Measurements from ENCODE around the gene DNAI7.

Gene DNAI7

DNA sequence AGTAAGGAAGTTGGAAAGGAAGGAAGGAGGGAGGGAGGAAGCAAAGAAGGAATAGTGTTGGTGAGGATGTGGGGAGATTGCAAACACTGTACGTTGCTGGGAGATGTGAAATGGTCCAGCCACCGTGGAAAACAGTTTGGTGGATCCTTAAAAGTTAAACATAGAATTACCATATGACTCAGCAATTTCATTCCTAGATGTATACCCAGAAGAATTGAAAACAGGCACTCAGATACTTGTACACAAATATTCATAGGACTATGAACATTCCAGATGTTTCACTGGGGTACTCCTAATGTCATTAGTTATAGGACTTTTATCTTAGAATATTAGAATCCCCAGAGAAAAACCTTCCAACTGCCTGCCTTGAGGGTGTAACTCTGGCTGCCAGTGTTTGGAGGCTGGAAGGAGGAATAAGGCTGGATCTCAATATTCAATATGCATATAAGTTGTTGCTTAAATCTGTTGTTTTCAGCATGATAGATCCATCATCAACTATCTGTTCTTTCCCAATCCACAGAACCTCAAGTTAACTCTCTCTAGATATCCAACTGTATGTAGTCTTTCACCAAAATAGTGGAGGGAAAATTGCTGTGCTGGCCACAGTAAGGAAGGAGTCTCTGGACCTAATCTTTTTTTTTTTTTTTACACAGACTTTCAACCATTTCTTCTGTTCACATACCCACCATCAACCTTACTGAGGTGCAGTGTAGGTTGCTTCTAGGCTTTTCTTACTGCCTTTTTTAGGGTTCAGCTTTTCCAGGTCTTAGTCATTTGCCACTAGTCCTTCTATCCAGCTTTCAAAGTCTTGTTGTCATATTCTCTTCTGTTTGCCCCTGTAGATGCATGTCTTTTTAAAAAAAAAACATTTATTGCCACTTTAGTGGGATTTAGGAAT lies 94.5 kb downstream of the DNAI7 start:
- DNase-seq (ENCODE audit: low read depth in 2 of 2) = no peak
- TF ChIP-seq, protein P1, sequence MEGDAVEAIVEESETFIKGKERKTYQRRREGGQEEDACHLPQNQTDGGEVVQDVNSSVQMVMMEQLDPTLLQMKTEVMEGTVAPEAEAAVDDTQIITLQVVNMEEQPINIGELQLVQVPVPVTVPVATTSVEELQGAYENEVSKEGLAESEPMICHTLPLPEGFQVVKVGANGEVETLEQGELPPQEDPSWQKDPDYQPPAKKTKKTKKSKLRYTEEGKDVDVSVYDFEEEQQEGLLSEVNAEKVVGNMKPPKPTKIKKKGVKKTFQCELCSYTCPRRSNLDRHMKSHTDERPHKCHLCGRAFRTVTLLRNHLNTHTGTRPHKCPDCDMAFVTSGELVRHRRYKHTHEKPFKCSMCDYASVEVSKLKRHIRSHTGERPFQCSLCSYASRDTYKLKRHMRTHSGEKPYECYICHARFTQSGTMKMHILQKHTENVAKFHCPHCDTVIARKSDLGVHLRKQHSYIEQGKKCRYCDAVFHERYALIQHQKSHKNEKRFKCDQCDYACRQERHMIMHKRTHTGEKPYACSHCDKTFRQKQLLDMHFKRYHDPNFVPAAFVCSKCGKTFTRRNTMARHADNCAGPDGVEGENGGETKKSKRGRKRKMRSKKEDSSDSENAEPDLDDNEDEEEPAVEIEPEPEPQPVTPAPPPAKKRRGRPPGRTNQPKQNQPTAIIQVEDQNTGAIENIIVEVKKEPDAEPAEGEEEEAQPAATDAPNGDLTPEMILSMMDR (IDR thresholded peaks at IDR 0.05; ENCODE audit: low read depth, low read length) = no peak

DNA sequence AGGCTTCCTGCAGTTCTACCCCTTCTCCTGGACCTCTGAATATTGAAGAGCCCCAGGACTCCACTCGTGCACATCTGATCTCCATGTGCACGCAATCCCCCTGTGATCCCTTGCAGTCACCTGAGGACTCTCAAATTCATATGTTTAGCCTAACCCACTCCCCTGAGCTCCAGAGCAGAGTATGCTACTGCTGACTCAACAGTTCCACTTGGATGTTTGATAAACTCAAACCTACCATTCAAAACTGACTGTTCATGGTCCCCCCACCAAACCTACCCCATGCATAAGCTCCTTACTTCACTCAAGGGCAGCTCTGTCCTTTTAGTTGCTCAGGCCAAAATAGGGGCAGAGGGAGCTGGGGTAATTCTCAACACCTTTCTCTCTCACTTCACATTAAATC lies 96.0 kb downstream of the DNAI7 start:
- TF ChIP-seq, protein P1 (IDR thresholded peaks at IDR 0.05; ENCODE audit: low read depth, low read length) = no peak
- DNase-seq (ENCODE audit: low read depth in 2 of 2) = no peak
- no peak overlapping the region for H3K4me3 ChIP-seq (replicated peaks in 1 of 2; ENCODE audit: low read depth in 2 of 2, low read length in 2 of 2)

More for the DNA sequence above, 94.5 kb downstream of the DNAI7 start:
- no peak overlapping the region for H3K4me3 ChIP-seq (replicated peaks in 1 of 2; ENCODE audit: low read depth in 2 of 2, low read length in 2 of 2)

DNA sequence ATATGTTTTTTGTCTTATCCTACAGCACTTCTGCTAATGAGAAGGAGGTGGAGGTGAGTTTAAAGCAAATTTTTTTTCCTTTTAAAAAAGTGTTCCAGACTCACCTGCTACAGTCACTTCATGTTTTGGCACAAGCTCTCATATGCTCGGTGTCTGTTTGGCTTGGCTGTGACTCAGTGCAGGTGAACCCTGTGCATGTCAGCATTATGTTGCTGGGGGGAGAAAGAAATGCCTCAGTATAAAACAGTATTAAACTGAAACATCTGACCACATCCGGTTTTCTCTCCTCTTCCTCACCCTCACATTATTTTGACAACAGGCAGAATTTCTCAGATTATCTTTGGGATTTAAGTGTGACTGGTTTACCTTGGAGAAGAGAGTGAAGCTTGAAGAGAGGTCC lies 105.2 kb downstream of the DNAI7 start:
- TF ChIP-seq, protein P1 (IDR thresholded peaks at IDR 0.05; ENCODE audit: low read depth, low read length) = no peak
- no peak for DNase-seq (ENCODE audit: low read depth in 2 of 2)
- H3K4me3 ChIP-seq (replicated peaks in 1 of 2; ENCODE audit: low read depth in 2 of 2, low read length in 2 of 2) = no peak overlapping the region

DNA sequence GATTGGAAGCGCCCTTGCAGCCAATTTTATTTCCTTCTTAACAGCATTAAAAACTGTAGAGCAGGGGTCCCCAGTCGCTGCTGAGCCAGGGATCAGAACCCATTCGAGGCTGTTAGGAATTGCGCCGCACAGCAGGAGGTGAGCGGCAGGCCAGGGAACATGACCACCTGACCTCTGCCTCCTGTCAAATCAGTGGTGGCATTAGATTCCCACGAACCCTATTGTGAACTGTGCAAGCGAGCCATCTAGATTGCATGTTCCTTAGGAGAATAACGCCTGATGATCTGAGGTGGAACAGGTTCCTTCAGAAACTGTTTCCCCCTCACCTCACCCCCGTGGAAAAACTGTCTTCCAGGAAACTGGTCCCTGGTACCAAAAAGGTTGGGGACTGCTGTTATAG lies 107.4 kb downstream of the DNAI7 start:
- no peak for DNase-seq (ENCODE audit: low read depth in 2 of 2)
- H3K4me3 ChIP-seq (replicated peaks in 1 of 2; ENCODE audit: low read depth in 2 of 2, low read length in 2 of 2) = no peak overlapping the region
- TF ChIP-seq, protein P1 (IDR thresholded peaks at IDR 0.05; ENCODE audit: low read depth, low read length) = no peak

DNA sequence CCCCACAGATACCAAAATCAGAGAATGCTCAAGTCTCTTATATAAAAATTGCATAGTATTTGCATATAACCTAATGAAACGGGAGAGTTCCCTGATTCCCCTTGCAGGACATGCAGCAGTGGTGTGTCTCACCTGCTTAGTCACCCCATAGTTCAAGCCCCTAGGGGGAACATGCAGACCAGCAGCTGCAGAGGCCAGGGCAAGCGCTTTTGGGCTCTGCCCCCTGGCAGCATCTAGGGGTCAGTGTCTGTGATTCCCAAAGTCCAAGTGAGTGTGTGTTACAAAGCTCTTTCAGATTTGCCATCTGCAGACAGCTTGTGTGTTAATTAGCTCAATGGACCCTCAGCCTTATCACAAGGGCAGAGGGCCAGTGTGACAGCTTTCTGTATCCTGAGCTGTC lies 110.1 kb downstream of the DNAI7 start:
- TF ChIP-seq, protein P1 (IDR thresholded peaks at IDR 0.05; ENCODE audit: low read depth, low read length) = no peak
- DNase-seq (ENCODE audit: low read depth in 2 of 2) = no peak
- no peak overlapping the region for H3K4me3 ChIP-seq (replicated peaks in 1 of 2; ENCODE audit: low read depth in 2 of 2, low read length in 2 of 2)

DNA sequence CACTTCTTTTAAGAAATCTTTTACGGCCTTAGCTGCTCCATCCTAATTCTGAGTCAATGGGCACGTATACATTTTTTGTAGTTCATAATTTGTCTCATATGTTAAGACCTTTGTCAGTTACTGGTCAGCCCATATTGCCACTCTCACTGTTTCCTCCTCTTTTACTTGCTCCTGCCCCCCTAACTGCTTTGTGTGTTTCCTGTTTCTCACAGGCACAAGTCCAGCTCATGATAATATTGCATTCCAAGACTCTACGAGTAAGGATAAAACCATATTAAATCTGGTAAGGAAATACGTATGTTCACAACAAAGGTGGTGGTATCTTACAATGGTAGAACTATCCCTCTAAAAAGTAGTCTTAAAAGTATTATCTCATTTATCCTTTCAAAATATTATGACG lies 111.7 kb downstream of the DNAI7 start:
- TF ChIP-seq, protein P1 (IDR thresholded peaks at IDR 0.05; ENCODE audit: low read depth, low read length) = no peak
- DNase-seq (ENCODE audit: low read depth in 2 of 2) = peak; percentile 22 to 26
- H3K4me3 ChIP-seq (replicated peaks in 1 of 2; ENCODE audit: low read depth in 2 of 2, low read length in 2 of 2) = no peak overlapping the region
